Erythroblast (primary cell): Measurements from ENCODE around the gene C10orf90.

ENCODE experiments used
- GATA1 ChIP-seq: IDR thresholded peaks from 2 replicates; pipeline ENCODE4 v1.6.1; 2011; ENCODE audit warnings: low read depth, mild to moderate bottlenecking, control low read depth, low read length, moderate library complexity
- POLR2A ChIP-seq: IDR thresholded peaks from 2 replicates; pipeline ENCODE4 v1.6.1; 2011; ENCODE audit warnings: mild to moderate bottlenecking, low read length

DNA sequence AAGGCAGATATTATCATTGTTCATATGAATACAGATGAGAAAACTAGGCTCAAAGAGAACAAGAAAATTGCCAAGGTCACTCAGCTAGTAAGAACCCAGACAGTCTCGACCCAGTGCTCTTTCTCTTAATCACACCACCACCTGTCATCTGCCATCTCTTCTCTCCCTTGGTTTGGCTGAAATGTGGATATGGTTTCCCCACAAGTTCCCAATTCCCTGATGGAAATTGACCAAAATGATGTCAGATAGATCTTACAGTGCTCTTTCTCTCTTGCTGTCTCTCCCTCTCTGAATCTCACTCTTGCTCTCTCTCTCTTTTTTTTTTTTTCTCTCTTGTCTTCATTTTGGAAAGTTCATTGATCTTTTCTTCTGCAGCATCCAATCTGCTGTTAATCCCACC lies 9.1 kb downstream of the C10orf90 start:
- TF ChIP-seq POLR2A = no peak
- TF ChIP-seq GATA1 = no peak
